CD4-positive, alpha-beta T cell treated with Interleukin-4 for 1 hour (primary cell): ENCODE measurements around the gene PBX4.
A peak's percentile ranks its signal among the peaks of the same experiment; 100 is the strongest.

Experiments used
- DNase-seq, 2 donors: peaks; one replicate each; pipeline ENCODE4 v3.0.0-alpha.2; 2020 to 2022

The PBX4 gene

DNA sequence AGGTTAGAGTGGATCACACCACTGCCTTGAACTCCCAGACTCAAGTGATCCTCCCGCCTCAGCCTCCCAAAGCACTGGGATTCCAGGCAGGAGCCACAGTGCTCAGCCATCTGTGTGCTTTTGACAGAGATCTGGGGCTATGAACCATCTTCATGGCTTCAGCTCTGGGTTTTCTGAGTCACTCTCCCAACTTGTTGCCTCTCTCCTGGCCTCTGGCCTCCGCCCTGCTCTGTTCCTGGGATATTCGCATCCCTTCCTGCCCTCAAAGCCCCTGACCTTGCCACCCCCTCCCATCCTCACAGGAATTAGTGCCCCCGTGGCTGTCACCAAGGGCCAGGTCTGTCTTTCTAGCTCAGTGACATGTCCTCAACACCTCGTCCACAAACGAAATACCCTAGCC lies 30.7 kb upstream of the PBX4 start:
- DNase-seq: no peak

DNA sequence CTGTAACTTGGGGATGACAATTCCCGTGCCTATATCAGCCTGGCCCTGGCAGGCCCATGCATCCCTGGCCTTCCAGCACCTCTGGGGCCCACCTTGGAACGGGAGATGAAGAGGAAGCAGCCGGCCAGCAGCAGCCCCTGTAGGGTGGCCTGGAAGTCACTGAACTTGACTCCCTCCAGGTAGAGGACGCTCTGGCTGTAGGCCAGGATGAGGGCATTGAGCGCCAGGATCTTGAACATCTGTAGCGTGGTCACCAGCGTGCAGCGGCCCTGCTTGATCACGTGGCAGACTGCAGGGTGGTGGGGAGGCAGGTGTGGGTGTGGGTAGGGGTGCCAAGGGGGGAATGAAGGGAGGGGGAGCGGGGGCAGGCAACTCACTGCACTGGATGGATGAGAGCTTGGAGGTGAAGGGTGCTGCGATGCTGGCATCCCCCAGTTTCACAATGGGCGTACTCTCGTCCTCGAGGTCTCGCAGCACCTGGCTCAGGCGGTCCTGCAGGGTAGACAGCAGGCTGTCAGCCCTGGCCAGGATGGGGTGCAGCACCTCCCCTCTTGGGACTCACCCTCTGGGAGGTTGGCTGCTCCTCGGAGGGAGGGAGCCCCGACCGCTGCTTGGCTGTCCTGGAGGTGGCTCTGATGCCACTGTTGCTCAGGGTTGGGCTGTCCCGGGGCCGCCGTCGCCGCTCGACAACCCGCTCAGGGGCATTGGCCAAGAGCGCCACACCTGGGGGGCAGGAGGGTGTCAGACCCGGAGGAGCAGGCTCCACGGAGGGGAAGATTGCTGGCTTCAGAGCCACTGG lies 28.7 kb upstream of the PBX4 start:
- DNase-seq: no peak

DNA sequence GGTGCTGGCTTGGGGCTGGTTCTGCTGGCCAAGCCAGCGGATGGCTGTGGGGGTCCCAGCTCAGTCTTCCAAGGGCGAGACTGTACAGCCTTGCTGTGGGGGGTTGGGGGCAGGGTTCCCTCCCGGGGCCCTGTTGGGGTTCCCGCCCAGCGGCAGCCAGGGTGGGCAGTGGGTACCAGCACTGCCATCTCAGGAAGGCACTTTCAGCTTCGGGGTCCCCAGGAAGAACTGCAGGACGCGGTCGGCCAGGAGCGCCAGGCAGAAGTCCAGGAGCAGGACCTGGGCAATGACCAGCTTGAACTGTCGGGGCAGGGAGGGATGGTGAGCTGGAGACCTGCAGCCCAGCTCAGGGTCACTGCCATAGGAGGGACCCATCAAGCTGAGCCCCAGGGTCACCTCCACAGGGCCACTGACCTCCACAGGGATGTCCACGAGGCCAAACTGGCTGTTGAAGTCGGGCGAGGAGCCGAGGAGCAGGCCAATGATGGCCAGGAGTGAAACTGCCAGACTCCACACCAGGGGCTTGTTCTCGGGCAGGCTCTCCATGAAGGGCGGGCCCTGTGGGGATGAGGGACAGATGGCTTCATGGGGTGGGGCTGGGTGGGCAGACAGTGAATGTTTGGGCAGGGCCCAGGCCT lies 26.9 kb upstream of the PBX4 start:
- no peak for DNase-seq

DNA sequence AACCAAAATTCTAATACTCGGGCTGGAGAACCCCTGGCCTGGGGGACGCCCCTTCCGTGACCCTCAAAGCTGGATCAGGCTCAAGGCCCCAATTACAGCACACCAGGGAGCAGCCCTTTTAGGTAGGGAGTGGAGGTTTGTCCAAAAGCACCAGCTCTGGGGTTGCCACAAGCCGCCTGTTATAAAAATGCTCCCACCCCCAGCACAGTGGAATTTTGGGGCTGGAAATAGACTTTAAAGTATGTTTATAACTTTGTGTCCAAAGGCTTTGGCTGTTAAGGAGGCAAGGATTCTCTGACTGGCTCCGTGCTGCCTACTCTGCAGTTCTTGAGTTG lies 25.5 kb upstream of the PBX4 start:
- DNase-seq: no peak

DNA sequence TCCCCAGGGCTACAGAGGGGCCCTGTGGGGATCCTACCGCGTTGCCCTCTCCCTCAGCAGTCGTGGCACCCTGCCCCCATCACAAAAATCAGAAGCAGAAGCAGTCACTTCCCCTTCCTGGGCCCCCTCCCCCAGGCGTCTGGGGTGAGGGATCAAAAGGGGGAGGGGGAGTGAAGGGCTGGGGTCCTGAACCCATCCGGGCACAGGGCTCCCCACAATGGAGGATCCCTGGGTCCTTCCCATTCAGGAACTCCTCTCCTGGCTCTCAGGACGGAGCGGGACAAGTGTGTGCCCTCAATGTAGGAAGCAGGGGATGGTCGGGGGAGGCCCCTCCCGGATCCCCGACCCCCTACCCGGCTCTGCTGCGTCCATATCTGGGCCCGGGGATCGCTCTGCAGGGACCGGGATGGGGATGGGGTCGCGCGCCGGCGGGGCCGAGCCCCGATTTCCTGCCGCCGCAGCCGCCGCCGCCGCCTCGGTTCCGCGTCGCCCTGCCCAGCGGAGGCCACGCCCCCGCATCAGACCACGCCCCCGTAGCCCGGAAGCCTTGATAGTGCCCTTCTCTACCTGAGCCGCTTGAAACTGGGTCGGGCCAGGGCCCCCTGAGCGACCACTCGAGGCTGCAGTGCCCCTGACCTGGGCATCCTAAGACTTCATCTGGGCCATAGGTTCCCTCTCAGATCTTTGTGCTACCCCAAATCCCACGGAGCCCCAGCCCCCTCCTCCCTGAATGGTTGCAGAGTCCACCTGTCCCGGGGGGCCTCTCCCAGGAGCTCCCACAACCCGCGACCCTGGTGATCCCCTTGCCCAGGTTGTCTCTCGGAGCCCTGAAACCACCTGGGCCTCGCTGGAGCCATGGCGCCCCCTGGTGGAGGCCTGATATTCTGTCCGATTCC lies 24.9 kb upstream of the PBX4 start, which contains the start of gene GMIP:
GMIP (minus strand) TSS at position 500 of the 896 bp plus-strand sequence; CDS start at position 372, 128 bp downstream.
- DNase-seq: peak; percentile 87 to 89

DNA sequence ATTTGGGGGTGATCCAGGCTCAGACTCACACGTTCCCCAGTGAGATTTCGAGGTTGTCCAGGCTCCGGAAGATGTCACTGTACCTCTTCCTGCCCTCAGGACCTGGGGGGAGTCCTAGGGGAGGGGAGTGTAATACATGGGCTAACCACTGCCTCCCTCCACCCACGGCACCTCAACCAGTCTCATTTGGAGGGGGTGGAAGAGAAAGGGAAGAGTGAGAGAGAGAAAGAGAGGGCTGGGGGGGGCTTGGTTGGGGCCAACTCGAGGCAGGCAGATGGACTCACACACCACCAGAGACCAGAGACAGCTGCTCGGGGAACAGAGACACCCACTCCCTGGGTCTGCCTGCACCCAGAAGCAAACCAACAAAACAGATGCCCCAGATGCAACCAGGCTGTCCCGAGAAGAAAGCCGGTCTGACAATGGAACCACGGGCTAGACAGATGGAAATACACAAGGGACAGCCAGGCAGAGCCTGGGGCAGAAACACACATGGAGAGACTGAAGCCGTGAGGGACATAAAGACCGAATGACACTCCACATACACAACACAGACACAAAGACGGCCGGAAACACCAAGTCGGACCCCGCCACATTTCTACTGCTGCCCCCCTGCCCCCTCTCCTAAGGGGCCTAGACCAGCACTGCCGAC lies 24.1 kb upstream of the PBX4 start:
- peak; percentile 58 to 69 for DNase-seq

DNA sequence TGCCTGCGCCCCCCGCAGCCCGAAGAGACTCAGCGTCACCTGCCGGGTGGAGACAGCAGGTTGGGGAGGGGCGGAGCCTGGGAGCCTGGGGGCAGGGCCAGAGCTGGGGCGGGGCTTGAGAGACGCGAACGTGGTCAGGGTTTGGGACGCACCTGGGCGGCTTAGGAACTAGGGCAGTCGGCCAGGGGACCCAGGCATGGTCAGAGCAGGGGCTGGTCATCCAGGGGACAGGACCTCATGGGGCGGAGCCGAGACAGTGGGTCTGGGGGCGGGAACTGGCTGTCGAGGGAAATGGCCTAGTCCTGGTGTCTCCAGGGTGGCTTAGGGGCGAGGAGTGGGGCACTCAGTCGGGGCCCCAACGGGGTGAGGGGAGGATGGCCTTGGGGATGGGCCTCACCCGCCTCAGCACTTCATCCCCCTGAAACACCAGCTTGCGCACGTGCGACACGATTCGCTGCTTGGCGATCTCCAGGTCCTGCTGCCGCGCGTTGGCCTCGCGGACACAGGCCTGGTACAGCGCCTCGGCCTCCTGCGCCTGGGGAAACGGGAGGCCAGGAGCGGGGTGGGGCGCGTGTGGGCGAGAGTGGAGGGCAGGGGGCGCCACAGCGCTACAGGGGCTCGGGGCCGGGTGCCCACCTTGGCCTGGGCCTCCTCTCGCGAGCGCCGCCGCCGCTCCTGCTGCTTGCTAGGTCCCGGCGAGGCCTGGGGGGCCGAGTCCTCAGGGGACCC lies 19.2 kb upstream of the PBX4 start:
- no peak for DNase-seq

DNA sequence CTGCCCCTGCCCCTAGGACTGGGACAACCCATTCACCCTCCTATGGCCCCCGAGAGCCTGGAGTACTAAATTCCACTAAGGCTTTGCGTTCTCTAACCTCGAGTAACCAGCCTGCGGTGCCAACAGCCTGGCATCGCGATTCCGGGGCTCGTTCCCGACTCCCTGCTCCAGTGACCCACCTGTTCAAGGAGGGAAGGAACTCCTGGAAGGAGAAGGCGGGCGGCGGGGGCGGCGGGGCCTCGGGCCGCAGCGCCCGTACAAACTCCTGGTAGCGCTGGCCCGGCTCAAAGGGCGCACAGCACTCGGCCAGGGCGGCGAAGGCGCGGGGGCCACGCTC lies 18.7 kb upstream of the PBX4 start:
- DNase-seq: no peak

DNA sequence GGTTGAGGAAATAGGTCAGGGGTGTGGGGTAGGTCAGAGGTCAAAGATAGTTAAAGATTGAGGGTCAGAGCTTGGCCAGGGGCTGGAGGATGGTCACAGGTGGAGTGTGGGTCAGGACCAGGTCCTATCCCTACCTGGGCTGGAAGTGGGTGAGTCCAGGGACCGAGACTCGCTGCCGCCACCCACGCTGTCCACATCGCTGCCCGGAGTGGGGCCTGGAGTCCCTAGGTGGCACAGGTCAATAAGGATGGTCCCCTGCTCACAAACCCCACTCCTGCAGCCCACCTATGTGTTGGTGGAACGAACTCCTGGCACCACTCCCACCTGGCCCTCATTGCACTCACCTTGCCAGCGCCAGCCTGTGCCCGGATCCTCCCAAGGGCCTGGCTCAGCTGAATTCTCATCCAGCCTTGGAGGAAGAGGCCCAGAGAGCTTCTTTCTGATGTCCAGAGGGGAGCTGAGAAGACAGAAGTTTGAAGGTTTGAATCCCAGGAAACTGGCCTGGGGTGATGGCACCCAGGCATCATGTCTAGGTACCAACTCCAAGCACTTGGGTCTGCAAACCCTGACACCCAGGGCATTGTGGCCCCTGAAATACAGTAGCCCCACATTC lies 18.2 kb upstream of the PBX4 start:
- DNase-seq: no peak

DNA sequence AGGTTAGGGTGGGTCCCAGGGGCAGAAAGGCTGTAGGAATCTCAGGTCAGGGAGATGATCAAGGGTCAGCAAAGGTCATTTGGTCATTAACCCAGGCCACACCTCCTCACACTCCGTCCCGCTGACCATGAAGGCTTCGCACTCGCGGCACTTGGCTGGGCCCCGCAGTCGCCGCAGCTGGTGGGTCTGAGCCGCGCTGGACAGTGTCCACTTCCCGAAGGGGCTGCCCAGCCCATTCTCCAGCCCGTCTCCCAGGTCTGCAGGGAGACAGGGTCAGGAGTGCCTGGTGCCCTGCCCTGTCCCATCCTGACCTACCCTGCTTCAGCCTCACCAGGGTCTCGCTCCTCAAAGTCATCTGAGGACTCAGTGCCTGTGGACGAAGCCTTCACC lies 16.8 kb upstream of the PBX4 start:
- DNase-seq: no peak

DNA sequence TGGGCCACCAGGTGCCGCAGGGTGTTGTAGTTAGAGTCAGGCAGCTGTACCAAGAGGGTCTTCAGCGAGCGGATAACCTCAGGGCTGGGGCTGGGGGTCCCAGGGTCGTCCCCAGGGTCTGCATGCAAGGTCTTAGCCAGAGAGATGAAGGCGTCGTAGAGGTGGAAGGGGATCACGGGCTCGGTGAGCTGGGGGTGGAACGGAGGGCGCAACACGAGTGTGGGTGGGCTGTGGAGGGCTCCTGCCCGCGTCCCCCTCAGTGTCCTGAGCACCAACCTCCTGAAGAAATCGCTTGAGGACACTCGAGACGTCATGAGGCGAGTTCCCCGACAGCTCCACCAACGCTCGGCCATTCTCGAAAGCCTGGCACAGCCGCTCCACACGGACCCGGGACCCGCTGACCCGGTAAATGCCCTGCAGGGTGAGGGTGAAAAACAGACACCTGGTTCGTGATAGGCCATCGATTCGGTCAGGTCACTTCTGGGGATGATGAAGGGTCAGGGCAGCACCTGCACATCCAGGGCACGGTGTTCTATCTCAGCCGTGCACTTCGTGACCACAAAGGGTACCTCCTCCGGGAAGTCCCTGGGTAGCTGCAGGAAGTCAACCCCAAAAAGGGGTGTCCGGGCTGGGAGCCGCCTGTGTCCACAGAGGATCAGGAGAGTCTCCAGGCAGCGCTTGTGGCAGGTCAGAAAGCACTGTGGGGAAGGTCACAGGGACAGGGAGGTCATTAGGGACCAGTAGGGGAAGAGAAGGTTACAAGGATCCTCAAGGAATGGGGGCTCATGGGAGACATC lies 16.2 kb upstream of the PBX4 start:
- DNase-seq: no peak

DNA sequence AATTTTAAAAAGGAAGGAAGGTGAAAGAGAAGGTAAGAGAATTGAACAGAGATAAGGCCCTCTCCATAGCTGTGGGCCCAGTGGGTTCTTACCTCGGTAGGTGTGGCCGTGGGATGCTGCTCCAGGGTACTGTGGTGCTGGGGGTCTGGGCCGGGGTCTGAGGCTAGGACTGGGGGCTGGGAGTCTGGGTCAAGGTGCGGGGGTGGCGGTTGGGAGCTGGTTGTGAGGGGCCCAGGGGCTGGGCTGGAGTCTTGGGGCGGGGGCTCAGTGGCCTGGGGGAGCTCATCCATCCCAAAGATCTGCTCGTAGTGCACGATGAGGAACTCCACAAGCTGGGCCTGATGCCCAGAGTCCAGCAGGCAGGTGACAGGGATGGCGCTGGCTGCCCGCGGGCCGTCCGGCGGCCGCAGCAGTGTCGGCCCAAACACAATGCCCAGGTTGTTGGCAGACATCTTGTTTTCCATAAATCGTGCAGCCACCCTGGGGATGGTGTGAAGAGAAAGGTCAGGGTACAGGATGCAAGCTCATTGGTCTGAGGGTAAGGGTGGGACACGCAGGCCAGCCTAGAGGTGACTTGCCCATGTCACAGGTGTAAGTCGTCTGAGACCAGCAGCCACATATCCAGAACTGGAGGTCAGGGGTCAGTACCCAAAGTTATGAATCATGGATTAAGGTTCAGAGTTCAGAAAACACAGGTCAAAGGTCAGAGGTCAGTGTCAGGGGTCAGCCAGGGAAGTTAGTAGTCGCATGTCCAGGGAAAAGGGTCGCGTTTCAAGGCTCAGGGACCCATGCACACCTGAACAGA lies 15.4 kb upstream of the PBX4 start:
- DNase-seq: no peak

DNA sequence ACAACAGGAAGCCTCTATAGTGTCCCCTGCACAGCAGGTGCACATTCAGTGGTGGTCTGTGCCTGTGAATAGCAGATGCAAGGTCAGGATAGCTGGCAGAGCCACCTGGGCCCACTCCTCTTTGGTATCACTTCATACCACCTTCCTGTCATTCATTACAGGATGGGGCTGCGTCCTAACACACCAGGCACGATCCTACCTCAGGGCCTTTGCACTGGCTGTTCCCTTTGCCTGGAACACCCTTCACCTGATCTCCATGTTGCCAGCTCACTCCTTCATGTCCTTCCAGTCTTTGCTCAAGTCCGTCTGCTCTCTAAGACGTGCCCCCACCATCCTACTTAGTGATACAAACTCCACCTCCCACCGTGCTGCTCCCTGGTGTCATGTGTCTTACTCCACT lies 14.2 kb upstream of the PBX4 start:
- DNase-seq: no peak

DNA sequence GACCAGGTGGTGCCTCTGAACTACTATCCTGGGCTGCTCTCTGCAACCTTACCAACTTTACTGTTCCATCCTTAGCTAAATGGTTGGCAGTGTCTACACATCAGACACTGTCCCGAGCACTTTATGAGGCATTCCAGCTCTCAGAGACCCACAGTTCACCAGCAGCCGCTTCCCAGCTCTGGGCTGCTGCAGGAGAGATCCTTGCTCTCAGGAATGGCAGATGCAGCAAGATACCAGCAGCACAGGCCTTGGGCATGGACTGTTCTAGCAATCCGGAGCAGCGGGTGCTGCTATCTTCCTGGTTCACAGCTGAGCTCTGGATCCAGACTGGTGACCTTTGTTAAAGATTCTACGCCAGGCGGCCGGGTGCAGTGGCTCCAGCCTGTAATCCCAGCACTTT lies 12.9 kb upstream of the PBX4 start:
- DNase-seq: no peak

DNA sequence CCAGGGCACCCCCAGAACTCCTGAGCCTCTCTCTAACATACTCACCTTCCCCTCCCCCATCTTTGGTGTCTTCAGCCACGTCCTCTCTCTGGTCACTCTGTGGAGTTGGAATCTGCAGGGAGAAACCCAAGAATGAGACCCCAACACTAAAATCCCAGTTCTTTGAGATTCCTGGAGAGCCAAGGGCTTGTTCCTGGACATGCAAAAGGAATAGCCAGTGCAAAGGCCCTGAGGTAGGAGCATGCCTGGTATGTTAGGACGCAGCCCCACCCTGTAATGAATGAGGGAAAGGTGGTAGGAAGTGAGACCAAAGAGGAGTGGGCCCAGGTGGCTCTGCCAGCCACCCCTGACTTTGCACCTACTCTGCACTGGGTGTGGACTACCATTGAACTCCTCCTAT lies 11.9 kb upstream of the PBX4 start:
- DNase-seq: no peak

DNA sequence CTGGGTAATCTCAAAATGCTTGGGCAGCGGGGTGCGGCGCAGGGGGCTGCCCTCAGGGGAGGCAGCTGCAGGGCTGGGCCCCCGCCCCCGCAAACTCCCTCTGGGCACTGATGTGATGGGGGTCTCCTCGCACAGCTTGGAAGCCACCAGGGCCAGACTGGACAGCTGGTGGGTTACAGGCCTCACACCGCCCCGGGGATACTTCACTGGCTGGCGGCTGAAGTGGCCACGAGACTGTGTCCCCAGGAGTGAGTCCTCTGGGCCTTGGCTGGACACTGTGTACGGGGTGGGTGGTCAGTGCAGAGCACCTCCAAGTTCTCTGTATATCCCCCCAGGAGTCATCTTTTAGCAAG lies 11.6 kb upstream of the PBX4 start:
- DNase-seq: no peak

DNA sequence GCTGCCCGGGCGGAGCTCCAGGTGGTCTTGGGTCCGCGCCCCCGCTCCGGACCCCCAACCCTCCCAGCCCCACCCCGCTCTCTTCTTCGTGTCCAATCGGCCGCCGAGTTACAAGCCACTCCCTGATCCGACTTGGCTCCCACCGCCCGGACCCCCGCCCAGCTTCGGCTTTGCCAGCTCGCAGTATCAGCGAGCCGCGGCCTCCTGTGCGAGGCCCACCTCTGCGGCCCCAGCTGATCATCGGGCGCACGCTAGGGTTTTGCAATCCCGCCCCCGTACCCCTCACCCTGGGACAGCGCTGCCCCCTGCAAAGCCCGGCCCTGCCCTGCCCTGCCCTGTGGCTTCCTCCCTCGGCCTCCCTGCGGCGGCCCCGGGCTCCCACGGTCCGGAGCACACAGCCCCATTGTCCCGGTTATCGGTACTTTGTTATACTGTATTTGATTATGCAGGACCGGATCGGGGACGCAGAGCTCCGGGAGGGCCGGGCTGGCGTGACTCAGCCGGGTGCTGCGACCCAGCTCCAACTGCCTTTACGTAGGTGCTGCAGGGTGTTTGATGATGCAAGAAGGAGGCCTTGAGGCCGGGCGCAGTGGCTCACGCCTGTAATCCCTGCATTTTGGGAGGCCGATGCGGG lies 10.1 kb upstream of the PBX4 start:
- peak; percentile 31 to 48 for DNase-seq

DNA sequence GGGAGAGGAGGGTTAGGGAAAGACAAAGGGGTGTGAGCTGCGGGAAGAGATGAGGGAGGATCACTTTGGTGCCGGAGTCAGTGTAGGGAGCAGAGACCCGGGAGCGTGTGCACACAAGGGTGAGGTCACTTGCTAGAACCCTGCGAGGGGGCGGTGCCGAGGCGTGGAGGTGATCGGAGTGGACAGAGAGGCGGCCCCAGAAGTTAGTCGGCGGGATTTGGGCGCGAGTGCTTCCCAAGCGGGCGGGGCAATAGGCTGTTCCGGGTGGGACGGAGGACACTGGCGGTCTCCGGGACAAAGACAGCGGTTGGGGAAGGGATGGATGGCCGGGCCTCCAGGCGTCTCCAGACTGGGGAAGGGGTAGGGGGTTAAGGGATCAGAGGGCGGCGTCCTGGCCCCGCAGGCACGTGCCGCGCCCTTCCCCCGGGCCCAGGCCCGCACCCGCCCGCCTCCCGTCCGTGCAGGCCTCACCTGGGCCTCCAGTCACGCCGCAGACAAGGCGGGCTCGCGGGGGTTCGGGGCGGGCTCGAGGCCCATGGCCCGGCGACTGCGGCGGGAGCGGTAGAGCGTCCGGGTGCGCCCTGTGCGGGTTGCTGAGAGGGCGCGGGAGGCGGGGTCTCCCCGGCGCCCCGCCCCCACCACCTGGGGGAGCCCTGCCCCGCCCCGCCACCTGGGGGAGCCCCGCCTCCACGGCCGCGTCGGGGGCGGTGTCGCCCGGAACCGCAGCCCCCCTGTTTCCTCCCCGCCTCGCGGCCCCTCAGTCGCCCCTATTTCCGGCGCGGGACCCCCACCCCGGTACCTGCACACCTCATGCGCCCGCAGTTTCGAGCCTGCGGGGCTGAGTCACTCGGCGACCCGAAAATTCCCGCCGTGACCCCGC lies 9.4 kb upstream of the PBX4 start, which contains the start of gene LPAR2:
LPAR2 (minus strand) TSS at position 600 of the 880 bp plus-strand sequence. CDS start 945 bp downstream, outside the sequence.
- peak; percentile 74 to 82 for DNase-seq
